Measurements from ENCODE around the gene PDE4D.

- TF ChIP-seq CTCF (IDR thresholded peaks at IDR 0.05; ENCODE audit: extremely low read depth in 1 of 2, insufficient read depth in 1 of 2, low read depth in 1 of 2, low read length in 2 of 2) (no peak), POLR2AphosphoS5 (IDR thresholded peaks at IDR 0.05; ENCODE audit: insufficient read depth, low read depth, low read length) (no peak), POLR2A (IDR thresholded peaks at IDR 0.05; ENCODE audit: low read depth, low read length) (no peak), JUN (IDR thresholded peaks at IDR 0.05; ENCODE audit: borderline replicate concordance, insufficient read depth, insufficient read length, low read depth) (no peak), MYC (IDR thresholded peaks at IDR 0.05; ENCODE audit: low read depth, low read length) (no peak), MAX (IDR thresholded peaks at IDR 0.05; ENCODE audit: insufficient read depth, insufficient read length) (no peak), EZH2 (IDR thresholded peaks at IDR 0.05; ENCODE audit: borderline replicate concordance, low read depth, low read length, severe bottlenecking) (no peak)
Measured at GRCh38 chr5:59416451-59416850, 477.1 kb downstream of the PDE4D start.

All from endothelial cell of umbilical vein (primary cell).